HepG2 (cell line): ENCODE data around the gene RDH11. TPM values are rescaled to one million over a fixed set of nuclear protein-coding genes. Genes with fewer than 3 reads are reported as not detected.

Experiments
- BORCS8-MEF2B ChIP-seq: sonication (generic); formaldehyde crosslinking; IDR thresholded peaks from 2 replicates; pipeline ENCODE4 v1.8.0; 2022; ENCODE audit warnings: mild to moderate bottlenecking, missing genetic modification reagents
- GABPB1 ChIP-seq: IDR thresholded peaks from 2 replicates; pipeline ENCODE4 v1.6.1; 2016; ENCODE audit warnings: mild to moderate bottlenecking, missing genetic modification reagents, moderate library complexity, missing compliant biosample characterization
- HNRNPK ChIP-seq: fragments of 200-400 bp; formaldehyde crosslinking; IDR thresholded peaks from 2 replicates; pipeline ENCODE4 v1.6.1; 2018; ENCODE audit warnings: low read length, low read depth, moderate library complexity, mild to moderate bottlenecking; ENCODE audit not compliant: poor library complexity, severe bottlenecking
- HNRNPLL ChIP-seq: fragments of 200-400 bp; formaldehyde crosslinking; IDR thresholded peaks from 2 replicates; pipeline ENCODE4 v1.6.1; 2017; ENCODE audit warnings: mild to moderate bottlenecking, low read depth, low read length; ENCODE audit not compliant: poor library complexity, severe bottlenecking
- HOXA9 ChIP-seq: sonication (generic); formaldehyde crosslinking; IDR thresholded peaks from 2 replicates; pipeline ENCODE4 v1.8.1; 2022; ENCODE audit warnings: missing genetic modification reagents, mild to moderate bottlenecking, moderate library complexity, borderline replicate concordance
- MEF2D ChIP-seq: sonication (generic); formaldehyde crosslinking; IDR thresholded peaks from 2 replicates; pipeline ENCODE4 v1.5.1; 2020; ENCODE audit warnings: mild to moderate bottlenecking, missing genetic modification reagents
- MTA1 ChIP-seq: sonication (generic); formaldehyde crosslinking; IDR thresholded peaks from 2 replicates; pipeline ENCODE4 v1.4.0; 2020; ENCODE audit warnings: missing genetic modification reagents, mild to moderate bottlenecking, borderline replicate concordance
- MYC ChIP-seq: sonication (generic); formaldehyde crosslinking; IDR thresholded peaks from 2 replicates; pipeline ENCODE4 v1.9.0; 2021; ENCODE audit warnings: missing genetic modification reagents, borderline replicate concordance
- POLR2AphosphoS5 ChIP-seq: IDR thresholded peaks from 2 replicates; pipeline ENCODE4 v1.6.1; 2012; ENCODE audit warnings: low read depth, low read length
- SCMH1 ChIP-seq: sonication (generic); formaldehyde crosslinking; IDR thresholded peaks from 2 replicates; pipeline ENCODE4 v1.9.0; 2021; ENCODE audit warnings: missing genetic modification reagents, mild to moderate bottlenecking, borderline replicate concordance
- TP53 ChIP-seq: sonication (generic); formaldehyde crosslinking; conservative IDR thresholded peaks from 2 replicates; pipeline ENCODE4 v1.4.0; 2020; ENCODE audit warnings: missing genetic modification reagents
- ZBTB8A ChIP-seq: sonication (generic); formaldehyde crosslinking; IDR thresholded peaks from 2 replicates; pipeline ENCODE4 v1.4.0; 2020; ENCODE audit warnings: mild to moderate bottlenecking, low read depth, missing genetic modification reagents, borderline replicate concordance
- ZNF160 ChIP-seq: sonication (generic); formaldehyde crosslinking; IDR thresholded peaks from 2 replicates; pipeline ENCODE4 v1.8.0; 2022; ENCODE audit warnings: mild to moderate bottlenecking, inconsistent platforms, missing genetic modification reagents
- ZNF230 ChIP-seq: sonication (generic); formaldehyde crosslinking; IDR thresholded peaks from 2 replicates; pipeline ENCODE4 v1.4.0; 2020; ENCODE audit warnings: mild to moderate bottlenecking, missing genetic modification reagents
- ZNF292 ChIP-seq: sonication (generic); formaldehyde crosslinking; IDR thresholded peaks from 2 replicates; pipeline ENCODE4 v1.8.1; 2022; ENCODE audit warnings: mild to moderate bottlenecking, low read depth, missing genetic modification reagents, borderline replicate concordance
- ZNF550 ChIP-seq: sonication (generic); formaldehyde crosslinking; IDR thresholded peaks from 2 replicates; pipeline ENCODE4 v1.4.0; 2020; ENCODE audit warnings: mild to moderate bottlenecking, missing genetic modification reagents, borderline replicate concordance
- ZNF652 ChIP-seq: IDR thresholded peaks from 2 replicates; pipeline ENCODE4 v1.6.1; 2016; ENCODE audit warnings: low read depth, borderline replicate concordance
- ZNF781 ChIP-seq: sonication (generic); formaldehyde crosslinking; IDR thresholded peaks from 2 replicates; pipeline ENCODE4 v1.5.1; 2020; ENCODE audit warnings: borderline replicate concordance, mild to moderate bottlenecking, missing genetic modification reagents; ENCODE audit errors: not compliant biosample characterization
- ZNF883 ChIP-seq: sonication (generic); formaldehyde crosslinking; IDR thresholded peaks from 2 replicates; pipeline ENCODE4 v1.5.1; 2020; ENCODE audit warnings: mild to moderate bottlenecking, missing genetic modification reagents; ENCODE audit errors: not compliant biosample characterization
- polyA plus RNA-seq, 8 experiments: library from polyadenylated mRNA; depleted of rRNA in 3 of 8; stranded (reverse) in 7 of 8; unstranded in 1 of 8; fragments of >200 nt; fragmentation: Illumina TruSeq in 4 of 8; extraction: Trizol in 4 of 8; gene quantifications; 2 replicates each; pipeline versions ENCODE4 v1.2.1 to v1.2.3, GENCODE V29; 2011 to 2016; ENCODE audit warnings: low read depth in 4 of 8, missing spikeins in 1 of 8, mixed read lengths in 1 of 8; ENCODE audit not compliant: insufficient read depth in 1 of 8
- total RNA-seq, 5 experiments: library from RNA; depleted of rRNA; stranded (reverse); fragments of >200 nt; fragmentation: Illumina TruSeq; extraction: Trizol; gene quantifications; 2 replicates each; pipeline ENCODE4 v1.2.3, GENCODE V29; 2016; ENCODE audit warnings: low read depth in 1 of 5
- TF ChIP-seq, protein P1 (sequence below): sonication (generic); formaldehyde crosslinking; IDR thresholded peaks from 2 replicates; pipeline ENCODE4; 2020; ENCODE audit warnings: missing genetic modification reagents, mild to moderate bottlenecking, borderline replicate concordance
- TF ChIP-seq, protein P2 (sequence below): IDR thresholded peaks from 2 replicates; pipeline ENCODE4 v1.6.1; 2016; ENCODE audit warnings: missing compliant biosample characterization, missing genetic modification reagents, borderline replicate concordance
- TF ChIP-seq, protein P3 (sequence below): sonication (generic); formaldehyde crosslinking; IDR thresholded peaks from 2 replicates; pipeline ENCODE4 v1.4.0; 2020; ENCODE audit warnings: missing genetic modification reagents

The RDH11 gene
- total and polyA plus RNA-seq, 2 of the 13 experiments (the other 11 are each of a cell fraction or from before 2014, with no cell fraction given) = 106 to 131 TPM

DNA sequence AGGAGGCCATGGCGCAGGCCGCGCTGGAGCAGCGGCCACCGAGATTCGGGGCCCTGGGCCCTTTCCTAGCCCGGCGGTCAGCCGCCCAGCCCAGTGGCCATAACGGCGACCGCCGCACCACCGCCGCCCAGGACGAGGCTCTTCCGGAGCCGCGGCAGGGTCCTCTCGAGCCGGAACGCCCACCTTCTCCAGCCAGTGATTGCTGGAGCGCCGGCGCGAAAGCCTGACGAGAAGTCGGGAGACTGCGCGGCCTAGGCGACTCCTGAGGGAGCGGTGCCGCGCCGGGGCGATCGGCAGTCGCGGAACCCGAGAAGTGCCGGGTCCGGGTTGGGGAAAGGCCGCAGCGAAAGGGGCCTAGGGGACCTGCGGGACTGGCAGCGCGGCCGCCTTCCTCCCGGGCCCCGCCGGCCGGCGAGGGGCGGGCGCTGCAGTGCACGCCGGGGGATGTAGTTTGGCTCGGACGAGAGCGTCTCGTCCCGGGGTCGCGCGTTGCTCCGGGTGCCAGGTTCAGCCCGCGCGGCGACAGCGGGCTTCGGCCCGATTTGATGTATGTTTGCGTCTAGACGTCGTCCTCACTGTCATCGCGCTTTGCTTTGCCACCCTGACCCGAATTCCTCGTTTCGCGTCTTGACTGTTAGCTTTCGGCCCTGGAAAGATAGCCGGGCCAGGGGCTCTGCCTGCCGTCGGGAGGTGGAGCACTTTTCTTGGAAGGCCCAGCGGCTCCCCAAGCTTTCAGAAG, 20.9 kb downstream of the RDH11 start, which contains the start of gene VTI1B (continued):
- TF ChIP-seq ZNF883 (CRISPR knock-in tag) = peak; percentile 18
- TF ChIP-seq MTA1 = peak; percentile 84; the same call in 1 of the 2 replicates
- no peak for TF ChIP-seq ZNF781 (CRISPR knock-in tag)
- TF ChIP-seq POLR2AphosphoS5 = 0 out of 2 replicates have a peak, but pooled peaks have one; percentile 36
- no peak for TF ChIP-seq SCMH1 (CRISPR knock-in tag)
- TF ChIP-seq ZNF292 (CRISPR knock-in tag) = no peak
- no peak for TF ChIP-seq ZNF652 (CRISPR knock-in tag)
- TF ChIP-seq HNRNPK = peak; percentile 72
- peak; percentile 24; the same call in 1 of the 2 replicates for TF ChIP-seq ZNF160 (CRISPR knock-in tag)
- peak; percentile 45; the same call in 1 of the 2 replicates for TF ChIP-seq BORCS8-MEF2B (CRISPR knock-in tag)
- TF ChIP-seq ZBTB8A (CRISPR knock-in tag) = no peak
- TF ChIP-seq, protein P1, sequence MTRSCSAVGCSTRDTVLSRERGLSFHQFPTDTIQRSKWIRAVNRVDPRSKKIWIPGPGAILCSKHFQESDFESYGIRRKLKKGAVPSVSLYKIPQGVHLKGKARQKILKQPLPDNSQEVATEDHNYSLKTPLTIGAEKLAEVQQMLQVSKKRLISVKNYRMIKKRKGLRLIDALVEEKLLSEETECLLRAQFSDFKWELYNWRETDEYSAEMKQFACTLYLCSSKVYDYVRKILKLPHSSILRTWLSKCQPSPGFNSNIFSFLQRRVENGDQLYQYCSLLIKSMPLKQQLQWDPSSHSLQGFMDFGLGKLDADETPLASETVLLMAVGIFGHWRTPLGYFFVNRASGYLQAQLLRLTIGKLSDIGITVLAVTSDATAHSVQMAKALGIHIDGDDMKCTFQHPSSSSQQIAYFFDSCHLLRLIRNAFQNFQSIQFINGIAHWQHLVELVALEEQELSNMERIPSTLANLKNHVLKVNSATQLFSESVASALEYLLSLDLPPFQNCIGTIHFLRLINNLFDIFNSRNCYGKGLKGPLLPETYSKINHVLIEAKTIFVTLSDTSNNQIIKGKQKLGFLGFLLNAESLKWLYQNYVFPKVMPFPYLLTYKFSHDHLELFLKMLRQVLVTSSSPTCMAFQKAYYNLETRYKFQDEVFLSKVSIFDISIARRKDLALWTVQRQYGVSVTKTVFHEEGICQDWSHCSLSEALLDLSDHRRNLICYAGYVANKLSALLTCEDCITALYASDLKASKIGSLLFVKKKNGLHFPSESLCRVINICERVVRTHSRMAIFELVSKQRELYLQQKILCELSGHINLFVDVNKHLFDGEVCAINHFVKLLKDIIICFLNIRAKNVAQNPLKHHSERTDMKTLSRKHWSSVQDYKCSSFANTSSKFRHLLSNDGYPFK (CRISPR knock-in tag) = peak; percentile 78; the same call in 1 of the 2 replicates
- no peak; the same call in 1 of the 2 replicates for TF ChIP-seq HOXA9
- TF ChIP-seq HNRNPLL = peak; percentile 54
- TF ChIP-seq ZNF230 (CRISPR knock-in tag) = peak; percentile 61; the same call in 1 of the 2 replicates
- TF ChIP-seq GABPB1 (CRISPR knock-in tag) = peak; percentile 92
- TF ChIP-seq, protein P2, sequence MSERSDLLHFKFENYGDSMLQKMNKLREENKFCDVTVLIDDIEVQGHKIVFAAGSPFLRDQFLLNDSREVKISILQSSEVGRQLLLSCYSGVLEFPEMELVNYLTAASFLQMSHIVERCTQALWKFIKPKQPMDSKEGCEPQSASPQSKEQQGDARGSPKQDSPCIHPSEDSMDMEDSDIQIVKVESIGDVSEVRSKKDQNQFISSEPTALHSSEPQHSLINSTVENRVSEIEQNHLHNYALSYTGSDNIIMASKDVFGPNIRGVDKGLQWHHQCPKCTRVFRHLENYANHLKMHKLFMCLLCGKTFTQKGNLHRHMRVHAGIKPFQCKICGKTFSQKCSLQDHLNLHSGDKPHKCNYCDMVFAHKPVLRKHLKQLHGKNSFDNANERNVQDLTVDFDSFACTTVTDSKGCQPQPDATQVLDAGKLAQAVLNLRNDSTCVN (CRISPR knock-in tag) = no peak
- TF ChIP-seq ZNF550 (CRISPR knock-in tag) = 0 out of 2 replicates have a peak, but pooled peaks have one; percentile 45
- TF ChIP-seq MEF2D (CRISPR knock-in tag) = no peak
- TF ChIP-seq MYC = peak; percentile 38; the same call in 1 of the 2 replicates
- TF ChIP-seq TP53 (CRISPR knock-in tag) = no peak
- TF ChIP-seq, protein P3, sequence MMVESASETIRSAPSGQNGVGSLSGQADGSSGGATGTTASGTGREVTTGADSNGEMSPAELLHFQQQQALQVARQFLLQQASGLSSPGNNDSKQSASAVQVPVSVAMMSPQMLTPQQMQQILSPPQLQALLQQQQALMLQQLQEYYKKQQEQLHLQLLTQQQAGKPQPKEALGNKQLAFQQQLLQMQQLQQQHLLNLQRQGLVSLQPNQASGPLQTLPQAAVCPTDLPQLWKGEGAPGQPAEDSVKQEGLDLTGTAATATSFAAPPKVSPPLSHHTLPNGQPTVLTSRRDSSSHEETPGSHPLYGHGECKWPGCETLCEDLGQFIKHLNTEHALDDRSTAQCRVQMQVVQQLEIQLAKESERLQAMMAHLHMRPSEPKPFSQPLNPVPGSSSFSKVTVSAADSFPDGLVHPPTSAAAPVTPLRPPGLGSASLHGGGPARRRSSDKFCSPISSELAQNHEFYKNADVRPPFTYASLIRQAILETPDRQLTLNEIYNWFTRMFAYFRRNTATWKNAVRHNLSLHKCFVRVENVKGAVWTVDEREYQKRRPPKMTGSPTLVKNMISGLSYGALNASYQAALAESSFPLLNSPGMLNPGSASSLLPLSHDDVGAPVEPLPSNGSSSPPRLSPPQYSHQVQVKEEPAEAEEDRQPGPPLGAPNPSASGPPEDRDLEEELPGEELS = 0 out of 2 replicates have a peak, but pooled peaks have one; percentile 13
